Fibroblast of gingiva (primary cell): ENCODE data around the gene FRMD8.
A peak's percentile ranks its signal among the peaks of the same experiment; 100 is the strongest.

Experiments used
- DNase-seq: peaks from one replicate; pipeline ENCODE4 v3.0.0-alpha.2; 2011; ENCODE audit warnings: low read depth

The FRMD8 gene, protein sequence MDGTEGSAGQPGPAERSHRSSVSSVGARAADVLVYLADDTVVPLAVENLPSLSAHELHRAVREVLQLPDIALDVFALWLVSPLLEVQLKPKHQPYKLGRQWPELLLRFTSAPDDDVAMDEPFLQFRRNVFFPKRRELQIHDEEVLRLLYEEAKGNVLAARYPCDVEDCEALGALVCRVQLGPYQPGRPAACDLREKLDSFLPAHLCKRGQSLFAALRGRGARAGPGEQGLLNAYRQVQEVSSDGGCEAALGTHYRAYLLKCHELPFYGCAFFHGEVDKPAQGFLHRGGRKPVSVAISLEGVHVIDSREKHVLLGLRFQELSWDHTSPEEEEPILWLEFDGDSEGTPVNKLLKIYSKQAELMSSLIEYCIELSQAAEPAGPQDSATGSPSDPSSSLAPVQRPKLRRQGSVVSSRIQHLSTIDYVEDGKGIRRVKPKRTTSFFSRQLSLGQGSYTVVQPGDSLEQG

DNA sequence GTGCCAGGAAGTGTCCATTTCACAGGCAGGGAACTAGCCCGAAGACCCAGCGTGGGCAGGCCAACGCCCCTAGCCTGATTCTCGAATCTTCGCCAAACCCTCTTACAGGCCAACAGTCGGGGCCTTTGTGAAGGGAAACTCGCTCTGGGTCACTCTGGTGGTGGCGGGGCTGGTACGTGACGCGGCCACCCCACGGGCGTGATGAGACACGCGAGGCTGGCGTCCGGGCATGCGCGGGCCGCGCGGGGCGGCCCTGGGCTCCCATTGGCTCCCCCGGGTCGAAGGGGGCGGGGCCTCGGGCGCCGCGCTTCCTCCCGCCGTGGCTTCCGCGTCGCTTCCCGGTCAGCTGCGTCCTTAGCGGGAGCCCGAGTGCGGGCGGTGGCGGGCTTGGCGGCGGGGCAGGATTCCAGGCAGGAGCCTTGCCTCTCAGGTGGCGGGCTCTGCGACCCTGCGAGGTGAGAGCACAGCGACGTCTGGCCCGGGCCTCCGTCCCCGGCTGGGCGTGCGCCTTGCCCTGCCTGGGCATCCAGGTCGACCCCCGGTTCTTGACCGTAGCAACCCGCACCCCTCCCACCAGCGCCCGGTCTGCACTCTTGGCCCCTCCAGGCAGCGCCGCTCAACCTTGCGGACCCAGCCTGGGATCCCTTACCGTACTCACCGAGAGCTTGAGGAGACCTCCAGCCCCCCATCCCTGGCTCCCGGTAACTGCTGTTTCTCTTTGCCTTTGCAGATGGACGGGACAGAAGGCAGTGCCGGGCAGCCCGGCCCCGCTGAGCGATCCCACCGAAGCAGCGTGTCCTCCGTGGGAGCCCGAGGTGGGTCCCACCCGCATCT is at the start of gene FRMD8:
TSS of gene FRMD8 (plus strand) at position 331 of the 834 bp plus-strand sequence. CDS start at position 731, 400 bp downstream.
- peak; percentile 80 for DNase-seq

DNA sequence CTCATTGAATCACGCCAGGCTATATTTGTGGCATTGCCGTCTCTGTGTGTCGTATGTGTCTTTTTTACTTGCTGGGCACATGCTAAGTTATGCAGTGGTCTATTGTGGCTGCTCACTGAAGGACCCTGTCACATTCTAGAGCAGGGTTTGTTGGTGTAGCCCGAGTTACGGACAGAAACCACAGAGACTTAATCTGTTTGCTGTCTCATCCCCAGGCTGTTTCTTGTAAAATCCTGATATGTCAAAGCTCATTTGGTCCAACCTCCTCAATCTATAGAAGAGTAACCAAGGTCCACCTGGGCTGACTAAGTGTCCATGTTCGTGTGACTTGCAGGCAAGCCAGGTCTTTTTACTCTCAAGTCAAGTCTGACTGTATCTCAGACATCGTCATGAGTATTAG is 47.8 kb upstream of the FRMD8 start:
- DNase-seq = no peak

DNA sequence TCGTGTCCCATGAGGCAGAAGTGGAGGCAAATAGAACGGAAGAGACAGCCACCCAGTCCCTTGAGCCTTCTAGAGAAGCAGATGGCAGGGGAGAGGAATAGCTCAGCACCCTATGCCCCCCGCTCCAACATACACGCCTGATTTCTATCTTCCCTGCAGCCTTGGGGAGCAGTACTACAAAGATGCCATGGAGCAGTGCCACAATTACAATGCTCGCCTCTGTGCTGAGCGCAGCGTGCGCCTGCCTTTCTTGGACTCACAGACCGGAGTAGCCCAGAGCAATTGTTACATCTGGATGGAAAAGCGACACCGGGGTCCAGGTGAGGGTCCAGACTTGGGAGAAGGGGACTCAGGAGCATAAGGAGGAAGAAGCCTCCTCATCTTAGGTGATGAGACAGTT is 46.2 kb upstream of the FRMD8 start:
- DNase-seq = no peak

DNA sequence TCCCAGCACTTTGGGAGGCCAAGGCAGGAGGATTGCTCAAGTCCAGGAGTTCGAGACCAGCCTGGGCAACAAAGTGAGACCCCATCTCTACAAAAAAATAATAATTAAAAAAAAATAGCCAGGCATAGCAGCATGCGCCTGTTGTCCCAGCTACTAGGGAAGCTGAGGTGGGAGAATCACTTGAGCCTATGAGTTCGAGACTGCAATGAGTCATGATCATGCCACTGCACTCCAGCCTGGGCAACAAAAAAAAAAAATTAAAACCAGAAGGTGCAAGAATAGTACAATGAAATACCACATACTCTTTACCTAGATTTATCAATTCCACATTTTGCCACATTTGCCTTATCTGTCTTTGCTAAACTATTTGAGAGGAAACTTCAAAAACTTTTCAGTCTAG is 44.6 kb upstream of the FRMD8 start:
- DNase-seq = no peak

DNA sequence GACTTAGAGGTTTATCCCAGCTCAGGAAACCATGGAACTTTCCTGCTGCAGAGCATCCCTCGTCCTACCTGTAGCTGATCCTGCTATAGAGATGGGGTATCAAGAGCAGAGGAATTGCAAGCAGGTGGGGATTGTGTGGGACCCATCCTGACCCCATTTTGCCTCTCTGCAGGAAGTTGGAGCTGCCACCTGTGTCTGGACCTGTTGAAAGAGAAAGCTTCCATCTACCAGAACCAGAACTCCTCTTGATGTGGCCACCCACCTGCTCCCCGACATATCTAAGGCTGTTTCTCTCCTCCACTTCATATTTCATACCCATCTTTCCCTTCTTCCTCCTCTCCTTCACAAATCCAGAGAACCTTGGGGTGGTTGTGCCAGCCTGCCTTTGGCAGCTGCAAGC is 34.9 kb upstream of the FRMD8 start:
- no peak for DNase-seq

DNA sequence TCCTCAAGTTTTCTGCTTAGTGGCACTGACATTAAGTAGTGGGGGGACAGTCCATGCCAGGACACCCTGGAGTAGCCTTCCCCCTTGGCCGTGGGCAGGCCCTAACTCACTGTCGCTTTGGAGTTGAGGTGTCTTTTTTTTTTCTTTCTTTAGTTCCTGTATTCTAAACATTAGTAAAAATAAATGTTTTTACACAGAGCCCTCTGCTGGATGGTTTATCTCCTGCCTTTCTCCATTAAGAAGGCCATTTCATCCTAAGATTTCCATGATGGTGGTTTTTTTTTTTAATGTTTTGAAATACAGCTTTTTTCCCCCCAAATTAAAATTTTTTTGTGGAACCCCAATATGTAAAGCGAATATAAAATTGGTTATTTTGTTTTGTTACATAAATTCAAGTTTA is 33.7 kb upstream of the FRMD8 start:
- no peak for DNase-seq

DNA sequence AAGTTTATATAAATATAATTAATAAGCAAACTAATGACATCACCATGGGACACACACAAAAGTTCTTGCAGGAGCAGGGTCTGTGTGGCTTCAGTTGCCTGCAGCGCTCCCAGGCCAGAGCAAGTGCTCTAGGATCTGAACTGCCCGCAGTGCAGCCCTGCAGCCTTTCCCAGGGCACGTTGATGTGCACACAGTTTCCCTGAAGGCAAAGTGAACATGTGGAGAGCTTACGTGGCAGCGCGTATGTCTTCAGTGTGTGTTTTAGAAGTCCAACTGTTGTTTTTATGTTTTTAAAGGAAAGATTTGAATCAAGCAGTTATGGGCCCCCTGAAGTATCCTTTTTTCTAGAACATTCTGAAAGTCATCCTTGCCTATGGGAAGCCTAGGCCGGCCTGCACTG is 33.1 kb upstream of the FRMD8 start:
- no peak for DNase-seq

DNA sequence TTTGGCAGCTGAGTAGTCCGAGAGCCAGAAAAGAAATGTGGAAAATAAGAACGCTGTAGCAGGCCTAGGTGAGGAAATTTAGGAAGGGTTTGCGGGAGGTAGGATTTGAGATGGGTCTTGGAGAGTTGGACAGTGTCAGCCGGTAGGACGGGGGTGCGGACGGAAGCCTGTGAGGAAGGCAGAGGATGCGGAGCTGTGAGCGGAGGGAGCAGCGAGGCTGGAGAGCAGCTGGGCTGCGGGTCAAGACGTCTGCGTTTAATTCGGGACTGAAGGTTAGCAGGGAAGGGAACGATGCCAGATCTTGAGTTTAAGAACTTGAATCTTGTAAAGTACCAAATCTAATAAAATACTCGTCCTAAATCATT is 32.6 kb upstream of the FRMD8 start:
- DNase-seq = no peak

DNA sequence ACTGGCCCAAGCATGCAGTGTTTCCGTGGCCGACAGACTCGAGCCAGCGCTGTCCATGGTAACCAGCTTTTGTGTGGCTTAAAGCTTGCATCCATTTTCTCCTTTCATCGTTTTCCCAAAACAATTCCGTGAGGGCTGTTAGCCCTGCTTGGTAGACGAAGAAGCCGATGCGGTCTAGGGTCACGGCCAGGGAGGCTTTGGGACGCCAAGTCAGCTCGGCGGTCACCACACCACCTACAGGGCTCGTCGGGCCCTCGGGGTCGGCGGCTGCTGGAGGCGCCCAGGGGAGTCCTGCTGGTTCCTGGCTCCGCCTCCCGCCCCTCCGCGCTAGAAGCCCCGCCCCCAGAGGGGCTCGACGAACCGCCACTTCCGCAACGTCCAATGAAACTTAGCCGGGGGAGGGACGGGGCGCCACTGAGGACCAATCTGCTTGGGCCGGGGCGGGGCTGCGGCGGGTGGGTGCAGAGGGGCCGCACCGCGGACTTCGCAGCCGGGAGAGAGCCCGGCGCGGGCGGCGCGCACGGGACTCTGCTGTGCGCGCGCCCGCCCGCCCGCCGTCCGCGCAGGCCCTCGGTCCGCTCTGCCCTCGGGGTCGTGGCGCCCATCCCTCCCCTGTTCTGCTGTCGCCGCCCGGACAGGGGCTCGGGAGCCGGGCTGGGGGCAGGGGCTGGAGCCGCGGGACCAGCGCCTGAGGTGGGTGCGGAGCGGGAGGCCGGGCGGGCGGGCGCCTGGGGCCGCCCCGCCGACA is 32.0 kb upstream of the FRMD8 start, which contains the start of gene TIGD3:
TSS of gene TIGD3 (plus strand) at position 487 of the 748 bp plus-strand sequence. CDS start 1,058 bp downstream, outside the sequence.
- DNase-seq = peak; percentile 91

DNA sequence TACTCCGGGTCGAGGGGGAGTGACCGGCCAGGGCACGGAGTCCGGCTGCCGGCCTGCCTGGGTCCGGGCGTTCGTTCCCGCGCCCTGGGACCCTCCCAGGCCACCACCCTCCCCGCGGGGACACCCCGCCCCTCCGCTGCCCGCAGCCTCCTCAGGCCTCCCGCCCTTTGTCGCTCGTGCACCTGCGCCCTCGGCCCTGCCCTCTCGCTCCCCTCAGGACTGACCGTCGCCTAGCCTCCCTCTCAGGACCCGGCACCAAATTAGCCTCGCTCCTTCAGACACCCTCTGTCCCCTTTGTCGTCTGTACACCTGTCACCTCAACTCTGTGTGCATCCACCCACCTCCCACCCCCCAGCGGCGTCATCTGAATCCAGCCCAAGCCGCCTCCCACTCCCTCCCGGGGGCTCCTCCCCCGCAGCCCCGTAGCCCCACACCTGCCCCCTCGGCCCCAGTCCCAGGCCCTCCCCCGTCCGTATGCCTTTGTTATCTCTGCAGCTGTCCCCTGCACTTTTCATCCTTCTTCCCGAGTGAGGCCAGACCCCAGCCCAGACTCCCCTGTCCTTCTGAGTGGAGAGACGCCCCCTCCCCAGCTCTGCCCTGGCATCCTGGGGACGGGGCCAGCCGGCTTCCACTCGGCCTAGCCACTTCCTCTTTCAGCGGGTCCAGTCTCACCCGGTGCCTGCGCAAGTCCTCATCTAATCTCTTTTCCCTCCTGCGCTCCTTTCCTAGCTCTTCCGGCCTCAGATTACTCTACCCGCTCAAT is 31.2 kb upstream of the FRMD8 start:
- DNase-seq = no peak

DNA sequence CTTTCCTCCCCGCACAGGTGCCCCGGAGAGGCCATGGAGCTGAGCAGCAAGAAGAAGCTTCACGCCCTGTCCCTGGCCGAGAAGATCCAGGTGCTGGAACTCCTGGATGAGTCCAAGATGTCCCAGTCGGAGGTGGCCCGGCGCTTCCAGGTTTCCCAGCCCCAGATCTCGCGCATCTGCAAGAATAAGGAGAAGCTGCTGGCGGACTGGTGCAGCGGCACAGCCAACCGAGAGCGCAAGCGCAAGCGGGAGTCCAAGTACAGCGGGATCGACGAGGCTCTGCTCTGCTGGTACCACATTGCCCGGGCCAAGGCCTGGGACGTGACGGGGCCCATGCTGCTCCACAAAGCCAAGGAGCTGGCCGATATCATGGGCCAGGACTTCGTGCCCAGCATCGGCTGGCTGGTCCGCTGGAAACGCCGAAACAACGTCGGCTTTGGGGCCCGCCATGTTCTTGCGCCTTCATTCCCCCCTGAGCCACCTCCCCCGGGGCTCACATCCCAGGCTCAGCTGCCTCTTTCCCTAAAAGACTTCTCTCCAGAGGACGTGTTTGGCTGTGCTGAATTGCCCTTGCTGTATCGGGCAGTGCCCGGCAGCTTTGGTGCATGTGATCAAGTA is 30.6 kb upstream of the FRMD8 start:
- peak; percentile 40 for DNase-seq

DNA sequence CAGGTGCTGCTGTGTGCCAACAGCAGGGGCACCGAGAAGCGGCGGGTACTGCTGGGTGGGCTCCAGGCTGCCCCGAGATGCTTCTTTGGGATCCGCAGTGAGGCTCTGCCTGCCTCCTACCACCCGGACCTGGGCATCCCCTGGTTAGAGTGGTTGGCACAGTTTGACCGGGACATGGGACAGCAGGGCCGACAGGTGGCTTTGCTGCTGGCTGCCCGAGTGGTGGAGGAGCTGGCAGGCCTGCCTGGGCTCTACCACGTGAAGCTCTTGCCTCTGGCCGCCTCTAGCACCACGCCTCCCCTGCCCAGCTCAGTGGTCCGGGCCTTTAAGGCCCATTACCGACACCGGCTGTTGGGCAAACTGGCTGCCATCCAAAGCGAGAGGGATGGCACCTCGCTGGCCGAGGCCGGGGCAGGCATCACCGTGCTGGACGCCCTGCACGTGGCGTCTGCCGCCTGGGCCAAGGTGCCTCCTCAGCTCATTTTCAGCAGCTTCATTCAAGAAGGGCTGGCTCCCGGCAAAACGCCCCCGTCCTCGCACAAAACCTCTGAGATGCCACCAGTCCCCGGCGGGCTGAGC is 30.0 kb upstream of the FRMD8 start:
- DNase-seq = no peak

DNA sequence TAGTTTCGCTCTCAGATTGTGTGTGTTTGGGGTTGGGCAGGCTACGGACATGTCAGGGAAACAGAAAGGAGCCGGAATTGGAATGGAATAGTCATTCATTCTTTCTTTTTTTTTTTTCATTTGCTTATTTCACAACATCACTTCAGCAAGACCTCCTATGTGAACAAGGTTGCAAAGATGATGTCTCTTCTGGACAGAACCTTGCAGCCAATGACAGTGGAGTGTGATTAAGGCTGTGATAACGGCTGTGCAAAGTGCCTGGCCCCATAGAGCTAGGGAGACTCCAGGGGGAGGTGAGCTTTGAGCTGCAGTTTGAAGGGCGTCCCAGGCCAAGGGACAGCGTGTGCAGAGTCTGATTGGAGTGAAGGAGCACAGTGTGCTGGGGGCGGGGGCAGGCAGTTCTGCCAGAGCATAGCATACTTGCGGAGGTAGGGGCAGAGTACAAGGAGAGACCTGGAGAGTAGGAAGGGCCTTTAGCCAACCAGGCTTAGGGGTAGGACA is 28.5 kb upstream of the FRMD8 start:
- DNase-seq = no peak

DNA sequence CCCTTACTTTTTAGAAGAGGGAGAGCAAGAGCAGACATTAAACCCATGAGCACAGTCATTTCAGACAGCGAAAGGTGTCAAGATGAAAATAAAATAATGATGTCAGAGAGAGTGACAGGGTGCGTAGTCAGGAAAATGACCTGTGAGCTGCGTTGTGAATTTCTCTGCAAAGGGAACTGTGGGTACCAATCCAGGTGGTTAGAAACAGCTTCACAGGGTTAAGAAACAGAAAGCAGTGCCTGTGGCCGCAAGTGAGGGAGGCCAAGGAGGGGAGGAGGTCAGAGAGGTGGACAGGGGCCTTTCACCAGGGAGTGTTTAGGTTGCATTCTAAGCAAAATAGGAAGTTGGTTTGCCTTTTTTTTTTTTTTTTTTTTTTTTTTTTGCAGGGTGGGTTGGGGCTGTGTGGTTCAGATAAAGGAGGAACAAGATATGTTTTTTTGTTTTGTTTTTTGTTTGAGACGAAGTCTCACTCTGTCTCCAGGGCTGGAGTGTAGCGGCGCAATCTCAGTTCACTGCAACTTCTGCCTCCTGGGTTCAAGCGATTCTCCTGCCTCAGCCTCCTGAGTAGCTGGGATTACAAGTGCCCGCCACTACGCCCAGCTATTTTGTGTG is 24.0 kb upstream of the FRMD8 start:
- DNase-seq = no peak

DNA sequence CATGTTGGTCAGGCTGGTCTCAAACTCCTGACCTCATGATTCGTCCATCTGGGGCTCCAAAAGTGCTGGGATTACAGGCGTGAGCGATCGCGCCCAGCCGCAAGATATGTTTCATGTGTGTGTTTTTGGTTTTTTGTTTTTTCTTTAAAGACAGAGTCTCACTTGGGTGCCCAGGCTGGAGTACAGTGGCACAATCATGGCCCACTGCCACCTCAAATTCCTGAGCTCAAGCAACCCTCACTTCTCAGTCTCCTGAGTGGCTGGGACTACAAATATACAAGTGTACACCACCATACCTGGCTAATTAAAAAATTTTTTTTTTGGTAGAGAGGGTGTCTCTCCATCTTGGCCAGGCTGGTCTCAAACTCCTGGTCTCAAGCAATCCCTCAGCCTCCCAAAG is 23.5 kb upstream of the FRMD8 start:
- no peak for DNase-seq

DNA sequence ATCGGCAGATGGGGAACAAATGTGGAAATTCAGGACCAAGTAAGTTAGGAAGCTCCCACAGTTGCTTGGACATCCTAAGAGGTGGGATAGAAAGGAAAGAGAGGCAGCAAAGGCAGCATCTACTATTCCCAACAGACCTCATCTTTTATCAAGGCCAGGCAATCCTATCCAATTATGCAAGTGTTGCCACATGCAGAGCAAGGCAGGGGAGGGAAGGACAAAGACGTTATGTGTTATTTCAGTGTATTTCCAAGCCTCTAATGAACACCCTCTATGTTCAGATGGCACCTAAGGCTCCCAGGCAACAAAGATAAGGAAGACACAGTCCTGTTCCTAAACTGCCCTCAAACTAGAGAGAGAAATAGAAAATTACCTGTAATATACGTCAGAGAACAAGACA is 22.7 kb upstream of the FRMD8 start:
- no peak for DNase-seq

DNA sequence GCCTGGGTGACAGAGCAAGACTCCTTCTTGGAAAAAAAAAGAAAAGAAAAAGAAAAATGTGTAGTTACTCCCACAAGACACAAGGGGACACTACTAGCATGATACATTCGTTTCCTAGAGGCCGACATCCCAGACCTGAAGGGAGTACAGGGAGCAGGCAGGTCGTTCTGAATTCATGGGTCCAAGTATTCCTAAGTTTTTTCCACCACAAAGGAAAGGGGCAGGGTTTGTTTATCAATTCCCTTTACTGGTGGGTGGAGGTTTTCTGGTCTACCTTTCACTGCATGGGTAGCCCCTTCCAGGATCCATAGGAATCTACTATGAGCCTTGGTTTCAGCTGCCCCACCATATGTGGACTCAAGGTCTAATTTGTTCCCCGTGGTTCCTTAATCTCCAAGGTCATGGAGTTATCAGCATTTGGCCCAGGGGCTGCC is 20.1 kb upstream of the FRMD8 start:
- peak; percentile 73 for DNase-seq

DNA sequence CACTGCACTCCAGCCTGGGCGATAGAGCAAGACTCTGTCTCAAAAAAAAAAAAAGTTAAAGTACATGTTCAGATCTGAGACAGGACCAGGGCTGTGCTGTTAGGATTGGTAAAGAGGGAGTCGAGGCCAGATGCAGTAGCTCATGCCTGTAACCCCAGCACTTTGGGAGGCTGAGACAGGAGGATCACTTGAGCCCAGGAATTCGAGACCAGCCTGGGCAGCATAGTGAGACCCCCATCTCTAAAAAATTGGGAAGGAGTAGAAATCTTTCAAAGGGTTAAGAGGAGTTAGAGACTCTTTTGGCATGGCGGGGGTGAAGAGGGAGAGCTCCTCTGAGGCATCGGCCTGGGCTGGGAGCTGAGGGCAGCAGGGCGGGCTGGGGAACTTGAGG is 15.8 kb upstream of the FRMD8 start:
- no peak for DNase-seq

DNA sequence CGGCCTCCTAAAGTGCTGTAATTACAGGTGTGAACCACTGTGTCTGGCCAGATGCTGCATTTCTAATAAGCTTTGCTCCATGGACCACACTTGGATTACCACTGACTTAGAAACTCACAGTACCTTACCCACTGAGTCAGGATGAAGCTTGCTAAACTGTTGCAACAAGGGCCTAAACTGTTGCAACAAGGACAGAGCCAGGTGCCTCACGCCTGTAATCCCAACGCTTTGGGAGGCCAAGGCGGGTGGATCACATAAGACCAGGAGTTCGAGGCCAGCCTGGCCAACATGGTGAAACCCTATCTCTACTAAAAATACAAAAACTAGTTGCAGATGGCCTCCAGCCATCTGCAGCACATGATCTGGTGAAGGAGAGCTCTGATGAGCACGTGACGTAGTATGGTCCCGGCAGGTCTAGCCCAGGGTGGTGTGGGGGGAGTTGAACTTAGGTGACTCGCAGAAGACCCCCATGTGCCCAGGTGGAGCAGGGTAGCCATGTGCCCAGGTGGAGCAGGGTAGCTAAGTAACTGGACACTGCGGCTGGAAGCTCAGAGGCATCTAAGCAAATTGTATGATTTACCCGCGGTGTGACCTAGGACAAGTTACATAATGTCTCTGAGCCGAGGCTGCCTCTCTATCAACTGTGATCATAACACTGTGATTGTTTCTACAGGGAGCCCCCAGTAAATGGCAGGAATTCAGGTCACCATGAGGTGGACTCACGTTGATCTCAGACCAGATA is 12.4 kb upstream of the FRMD8 start:
- DNase-seq = no peak
